B cell (primary cell): Measurements from ENCODE around the gene CD274.
"Not testable (repeated sequence)": the region's sequence is repeated elsewhere in the genome, so short reads cannot be mapped to it uniquely, and the experiment has no call there.

Experiments used
- EZH2 ChIP-seq: IDR thresholded peaks from 2 replicates; pipeline ENCODE4 v1.6.1; 2012; ENCODE audit warnings: borderline replicate concordance, low read depth, mild to moderate bottlenecking, moderate library complexity, low read length; ENCODE audit not compliant: insufficient read depth, poor library complexity, severe bottlenecking
- TF ChIP-seq, protein P1 (sequence below): fragments of 200-600 bp; IDR thresholded peaks from one replicate; pipeline ENCODE4 v1.8.0; 2022; ENCODE audit warnings: antibody characterized with exemption, mild to moderate bottlenecking

DNA sequence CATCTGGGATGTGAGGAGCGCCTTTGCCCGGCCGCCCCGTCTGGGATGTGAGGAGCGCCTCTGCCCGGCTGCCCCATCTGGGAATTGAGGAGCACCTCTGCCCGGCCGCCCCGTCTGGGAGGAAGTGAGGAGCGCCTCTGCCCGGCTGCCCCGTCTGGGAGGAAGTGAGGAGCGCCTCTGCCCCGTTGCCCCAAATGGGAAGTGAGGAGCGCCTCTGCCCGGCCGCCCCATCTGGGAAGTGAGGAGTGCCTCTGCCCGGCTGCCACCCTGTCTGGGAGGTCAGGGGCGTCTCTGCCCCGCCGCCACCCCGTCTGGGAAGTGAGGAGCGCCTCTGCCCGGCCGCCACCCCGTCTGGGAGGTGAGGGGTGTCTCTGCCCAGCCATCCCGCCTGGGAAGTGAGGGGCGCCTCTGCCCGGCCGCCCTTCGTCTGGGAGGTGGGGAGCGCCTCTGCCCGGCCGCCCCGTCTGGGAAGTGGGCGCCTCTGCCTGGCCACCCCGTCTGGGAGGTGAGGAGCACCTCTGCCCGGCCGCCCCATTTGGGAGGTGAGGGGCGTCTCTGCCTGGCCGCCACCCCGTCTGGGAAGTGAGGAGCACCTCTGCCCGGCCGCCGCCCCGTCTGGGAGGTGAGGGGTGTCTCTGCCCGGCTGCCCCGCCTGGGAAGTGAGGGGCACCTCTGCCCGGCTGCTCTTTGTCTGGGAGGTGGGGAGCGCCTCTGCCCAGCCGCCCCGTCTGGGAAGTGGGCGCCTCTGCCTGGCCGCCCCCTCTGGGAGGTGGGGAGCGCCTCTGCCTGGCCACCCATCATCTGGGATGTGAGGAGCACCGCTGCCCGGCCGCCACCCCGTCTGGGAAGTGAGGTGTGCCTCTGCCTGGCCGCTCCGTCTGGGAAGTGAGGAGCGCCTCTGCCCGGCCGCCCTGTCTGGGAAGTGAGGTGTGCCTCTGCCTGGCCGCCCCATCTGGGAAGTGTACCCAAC, 16.2 kb upstream of the CD274 start:
- TF ChIP-seq, protein P1, sequence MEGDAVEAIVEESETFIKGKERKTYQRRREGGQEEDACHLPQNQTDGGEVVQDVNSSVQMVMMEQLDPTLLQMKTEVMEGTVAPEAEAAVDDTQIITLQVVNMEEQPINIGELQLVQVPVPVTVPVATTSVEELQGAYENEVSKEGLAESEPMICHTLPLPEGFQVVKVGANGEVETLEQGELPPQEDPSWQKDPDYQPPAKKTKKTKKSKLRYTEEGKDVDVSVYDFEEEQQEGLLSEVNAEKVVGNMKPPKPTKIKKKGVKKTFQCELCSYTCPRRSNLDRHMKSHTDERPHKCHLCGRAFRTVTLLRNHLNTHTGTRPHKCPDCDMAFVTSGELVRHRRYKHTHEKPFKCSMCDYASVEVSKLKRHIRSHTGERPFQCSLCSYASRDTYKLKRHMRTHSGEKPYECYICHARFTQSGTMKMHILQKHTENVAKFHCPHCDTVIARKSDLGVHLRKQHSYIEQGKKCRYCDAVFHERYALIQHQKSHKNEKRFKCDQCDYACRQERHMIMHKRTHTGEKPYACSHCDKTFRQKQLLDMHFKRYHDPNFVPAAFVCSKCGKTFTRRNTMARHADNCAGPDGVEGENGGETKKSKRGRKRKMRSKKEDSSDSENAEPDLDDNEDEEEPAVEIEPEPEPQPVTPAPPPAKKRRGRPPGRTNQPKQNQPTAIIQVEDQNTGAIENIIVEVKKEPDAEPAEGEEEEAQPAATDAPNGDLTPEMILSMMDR = not testable (repeated sequence)
- not testable (repeated sequence) for TF ChIP-seq EZH2
